Loucy (cell line): ENCODE measurements around the gene RP2.

Source experiments
- H2AFZ ChIP-seq: fragments of 200-600 bp; sonication (generic); 2 replicates; pipeline ENCODE4 v1.6.0; 2016; ENCODE audit warnings: antibody characterized with exemption, mild to moderate bottlenecking, low read length, moderate library complexity
- H3F3A ChIP-seq: fragments of 200-600 bp; 2 replicates; pipeline ENCODE4 v1.6.0; 2016; ENCODE audit warnings: antibody characterized with exemption, low read depth, mild to moderate bottlenecking
- H3K27me3 ChIP-seq: fragments of 200-600 bp; sonication (generic); 2 replicates; pipeline ENCODE4 v1.6.1; 2014; ENCODE audit warnings: low read length, mild to moderate bottlenecking; ENCODE audit not compliant: insufficient read depth, poor library complexity, severe bottlenecking
- H3K36me3 ChIP-seq: fragments of 200-600 bp; sonication (generic); 2 replicates; pipeline ENCODE4 v1.6.1; 2016; ENCODE audit warnings: low read length; ENCODE audit not compliant: insufficient read depth
- H3K4me1 ChIP-seq: fragments of 200-600 bp; sonication (generic); 2 replicates; pipeline ENCODE4 v1.5.1; 2014; ENCODE audit warnings: low read length, mild to moderate bottlenecking; ENCODE audit not compliant: insufficient read depth, poor library complexity, severe bottlenecking
- H3K4me2 ChIP-seq: fragments of 200-600 bp; sonication (generic); 2 replicates; pipeline ENCODE4 v1.6.0; 2014; ENCODE audit warnings: antibody characterized with exemption, low read length, low read depth, mild to moderate bottlenecking; ENCODE audit not compliant: poor library complexity, severe bottlenecking
- H3K4me3 ChIP-seq: fragments of 200-600 bp; sonication (generic); 2 replicates; pipeline ENCODE4 v1.5.1; 2014; ENCODE audit warnings: low read length, mild to moderate bottlenecking, mixed read lengths; ENCODE audit not compliant: poor library complexity, severe bottlenecking
- H3K79me2 ChIP-seq: fragments of 200-600 bp; sonication (generic); 2 replicates; pipeline ENCODE4 v1.6.1; 2014; ENCODE audit warnings: low read length; ENCODE audit not compliant: insufficient read depth
- H3K9ac ChIP-seq: fragments of 200-600 bp; sonication (generic); 2 replicates; pipeline ENCODE4 v1.6.0; 2014; ENCODE audit warnings: mild to moderate bottlenecking, low read depth, low read length, moderate library complexity; ENCODE audit not compliant: poor library complexity, severe bottlenecking
- H3K9me2 ChIP-seq: fragments of 200-600 bp; sonication (generic); replicated peaks from 2 replicates; pipeline ENCODE4 v1.6.1; 2016; ENCODE audit warnings: low read depth, low read length, mixed read lengths
- H3K9me3 ChIP-seq: fragments of 200-600 bp; sonication (generic); 2 replicates; pipeline ENCODE4 v1.6.1; 2014; ENCODE audit warnings: mild to moderate bottlenecking, antibody characterized with exemption, low read length, low read depth; ENCODE audit not compliant: insufficient read depth
- H4K20me1 ChIP-seq: fragments of 200-600 bp; sonication (generic); 2 replicates; pipeline ENCODE4 v1.6.0; 2014; ENCODE audit warnings: antibody characterized with exemption, low read length, mild to moderate bottlenecking; ENCODE audit not compliant: insufficient read depth, poor library complexity, severe bottlenecking
- EZH2phosphoT487 ChIP-seq: fragments of 200-600 bp; IDR thresholded peaks from 2 replicates; pipeline ENCODE4 v1.6.1; 2018; ENCODE audit warnings: antibody characterized with exemption, mild to moderate bottlenecking, moderate library complexity, borderline replicate concordance
- TF ChIP-seq, protein P1 (sequence below): fragments of 200-600 bp; sonication (generic); conservative IDR thresholded peaks from 2 replicates; pipeline ENCODE4 v1.5.1; 2014; ENCODE audit warnings: mild to moderate bottlenecking, antibody characterized with exemption, low read length

Gene RP2

DNA sequence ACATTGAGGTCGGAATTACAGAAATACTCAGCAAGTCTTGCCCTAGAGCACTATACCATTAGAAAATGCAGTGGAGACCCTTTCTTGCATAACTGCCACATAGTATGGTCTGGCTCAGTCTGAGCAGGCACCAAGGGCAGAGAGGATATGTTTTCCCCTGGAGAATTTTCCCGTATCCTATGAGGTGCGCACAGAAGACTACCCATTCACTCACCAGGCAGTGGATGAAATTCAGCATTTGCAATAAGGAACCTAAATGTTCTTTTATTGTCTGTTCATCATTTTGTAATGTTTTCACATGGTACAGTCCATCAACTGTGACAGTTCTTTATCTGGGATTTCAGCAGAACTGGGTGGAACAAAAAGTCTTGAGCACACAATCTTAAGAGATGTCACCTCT, 90.9 kb downstream of the RP2 start:
- H3K36me3 ChIP-seq: no peaks in the 10 kb centered on the region
- no peaks in the 10 kb centered on the region for H3K9me2 ChIP-seq
- H3K4me3 ChIP-seq: no peak overlapping the region
- no peaks in the 10 kb centered on the region for H3K27me3 ChIP-seq
- H3K9me3 ChIP-seq: no peaks in the 10 kb centered on the region
- H3K4me2 ChIP-seq: no peak overlapping the region
- no peak for TF ChIP-seq EZH2phosphoT487
- TF ChIP-seq, protein P1, sequence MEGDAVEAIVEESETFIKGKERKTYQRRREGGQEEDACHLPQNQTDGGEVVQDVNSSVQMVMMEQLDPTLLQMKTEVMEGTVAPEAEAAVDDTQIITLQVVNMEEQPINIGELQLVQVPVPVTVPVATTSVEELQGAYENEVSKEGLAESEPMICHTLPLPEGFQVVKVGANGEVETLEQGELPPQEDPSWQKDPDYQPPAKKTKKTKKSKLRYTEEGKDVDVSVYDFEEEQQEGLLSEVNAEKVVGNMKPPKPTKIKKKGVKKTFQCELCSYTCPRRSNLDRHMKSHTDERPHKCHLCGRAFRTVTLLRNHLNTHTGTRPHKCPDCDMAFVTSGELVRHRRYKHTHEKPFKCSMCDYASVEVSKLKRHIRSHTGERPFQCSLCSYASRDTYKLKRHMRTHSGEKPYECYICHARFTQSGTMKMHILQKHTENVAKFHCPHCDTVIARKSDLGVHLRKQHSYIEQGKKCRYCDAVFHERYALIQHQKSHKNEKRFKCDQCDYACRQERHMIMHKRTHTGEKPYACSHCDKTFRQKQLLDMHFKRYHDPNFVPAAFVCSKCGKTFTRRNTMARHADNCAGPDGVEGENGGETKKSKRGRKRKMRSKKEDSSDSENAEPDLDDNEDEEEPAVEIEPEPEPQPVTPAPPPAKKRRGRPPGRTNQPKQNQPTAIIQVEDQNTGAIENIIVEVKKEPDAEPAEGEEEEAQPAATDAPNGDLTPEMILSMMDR: no peak
- no peak overlapping the region for H2AFZ ChIP-seq
- H3F3A ChIP-seq: no peaks in the 10 kb centered on the region
- peaks cover 82% of the 10 kb centered on the region for H3K79me2 ChIP-seq
- H4K20me1 ChIP-seq: peaks cover 2% of the 10 kb centered on the region
- H3K4me1 ChIP-seq: no peaks in the 10 kb centered on the region
- no peak overlapping the region for H3K9ac ChIP-seq

DNA sequence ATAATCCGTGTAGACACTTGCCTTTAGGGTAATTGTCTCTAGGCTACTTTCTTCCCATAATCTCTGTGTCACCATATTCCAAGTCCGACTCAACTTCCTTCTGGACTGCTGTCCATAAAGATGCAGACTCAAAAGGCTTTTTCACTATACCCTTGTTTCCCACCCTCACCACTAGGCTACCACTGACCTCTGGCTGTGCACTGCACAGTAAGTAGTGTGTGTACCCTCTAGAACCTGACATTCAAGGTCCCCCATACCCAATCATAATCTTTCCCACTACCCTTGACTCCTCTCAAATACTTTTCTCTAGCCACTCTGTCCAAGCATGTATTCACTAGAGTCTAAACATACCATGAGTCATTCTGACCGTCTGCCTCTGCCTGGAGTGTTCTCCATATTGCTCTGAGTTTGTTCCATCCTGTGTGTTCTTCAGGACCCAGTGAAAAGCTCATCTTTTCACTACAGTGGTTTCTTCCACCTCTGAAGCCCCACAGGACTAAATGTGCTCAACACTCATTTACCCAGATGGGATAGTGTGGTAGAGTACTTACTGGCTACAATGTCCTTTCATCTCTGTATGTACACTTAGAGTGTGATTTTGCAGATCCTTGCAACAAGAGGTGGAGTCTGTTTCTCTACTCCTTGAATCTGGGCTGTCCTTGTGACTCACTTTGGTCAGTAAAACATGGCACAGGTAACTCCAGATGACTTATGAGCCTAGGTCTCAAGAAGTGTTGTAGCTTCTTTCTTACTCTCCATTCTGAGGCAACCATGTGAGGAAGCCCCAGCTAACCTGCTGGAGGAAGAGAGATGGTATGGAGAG, 92.8 kb downstream of the RP2 start:
- Histone ChIP-seq H3K27me3 (no peaks in the 10 kb centered on the region), H3K9me3 (no peaks in the 10 kb centered on the region), H3K9me2 (no peaks in the 10 kb centered on the region), H3F3A (no peaks in the 10 kb centered on the region), H3K4me2 (no peak overlapping the region), H4K20me1 (peaks cover 5% of the 10 kb centered on the region), H3K79me2 (peaks cover 75% of the 10 kb centered on the region; the same call in 1 of the 2 replicates), H3K36me3 (no peaks in the 10 kb centered on the region), H3K9ac (no peak overlapping the region), H3K4me1 (no peaks in the 10 kb centered on the region), H3K4me3 (no peak overlapping the region), H2AFZ (no peak overlapping the region)
- no peak for TF ChIP-seq EZH2phosphoT487
- TF ChIP-seq, protein P1: no peak
